ENCODE data around the gene TEKT2. TPM values are rescaled to one million over a fixed set of nuclear protein-coding genes. Genes with fewer than 3 reads are reported as not detected.

Gene TEKT2
- polyA plus RNA-seq, 2 of the 4 experiments (the other 2 are of a cell fraction) = 0.08 TPM; not detected in 1

- TF ChIP-seq CHD4 (IDR thresholded peaks at IDR 0.05; ENCODE audit: borderline replicate concordance) (no peak), ESRRA (IDR thresholded peaks at IDR 0.05; ENCODE audit: borderline replicate concordance, low read length) (no peak), HOXB5 (CRISPR knock-in tag; IDR thresholded peaks at IDR 0.05) (no peak), TP53 (CRISPR knock-in tag; IDR thresholded peaks at IDR 0.05) (no peak), MAX (IDR thresholded peaks at IDR 0.05) (no peak), NR3C1 (IDR thresholded peaks at IDR 0.05) (no peak), RCOR1 (IDR thresholded peaks at IDR 0.05; ENCODE audit: low read depth, low read length) (no peak), ZC3H11A (IDR thresholded peaks at IDR 0.05) (no peak)
- Histone ChIP-seq H3K4me1 (no peaks in the 10 kb centered on the region), H3K4me3 (no peak overlapping the region), H3K27ac (no peak overlapping the region), H3K4me2 (no peak overlapping the region), H3K9me3 (no peaks in the 10 kb centered on the region)
- ATAC-seq (no peak), DNase-seq (ENCODE audit: low read depth in 1 of 2, low spot score in 1 of 2) (no peak), FAIRE-seq (no peak)
- CTCF ChIA-PET = interaction anchor here (0.7 to 8.0 kb wide), 6 partner anchors 12 to 69 kb away, joined by 3 to 49 read pairs (median 4); partner anchors contain the start of gene TRAPPC3
- WGBS (ENCODE audit: missing lambda C conversion rate) = 68% methylated on average over 6 of the region's 9 CpGs
- POLR2A ChIA-PET = no interaction called here
Observed at GRCh38 chr1:36119456-36119855, 35.6 kb downstream of the TEKT2 start.

- CTCF ChIA-PET = interaction anchor here (1.8 to 1.9 kb wide), 2 partner anchors 12 to 22 kb away, joined by 6 to 7 read pairs; no protein-coding TSS in a partner anchor
- POLR2A ChIA-PET = no interaction called here
Observed at GRCh38 chr1:36122062-36123030, 38.5 kb downstream of the TEKT2 start.

More at GRCh38 chr1:36122062-36123030, 38.5 kb downstream of the TEKT2 start:
- H3K9me3 ChIP-seq = no peaks in the 10 kb centered on the region
- ATAC-seq (no peak), DNase-seq (ENCODE audit: low read depth in 1 of 2, low spot score in 1 of 2) (no peak), FAIRE-seq (no peak)
- 73% methylated on average over 10 of the region's 12 CpGs for WGBS (ENCODE audit: missing lambda C conversion rate)
- H3K27ac ChIP-seq = no peak overlapping the region
- no peak overlapping the region for H3K4me2 ChIP-seq
- H3K4me3 ChIP-seq = no peak overlapping the region
- TF ChIP-seq BCL3 (IDR thresholded peaks at IDR 0.05) (no peak), ELK1 (IDR thresholded peaks at IDR 0.05; ENCODE audit: low read depth, low read length) (no peak), CEBPB (IDR thresholded peaks at IDR 0.05) (no peak), CBX8 (IDR thresholded peaks at IDR 0.05) (no peak), E2F6 (IDR thresholded peaks at IDR 0.05; ENCODE audit: borderline replicate concordance, low read depth) (no peak), SMC3 (IDR thresholded peaks at IDR 0.05) (no peak), REST (IDR thresholded peaks at IDR 0.05) (no peak), USF2 (IDR thresholded peaks at IDR 0.05) (no peak), POLR2A (IDR thresholded peaks at IDR 0.05; ENCODE audit: low read length) (no peak), ZNF302 (CRISPR knock-in tag; IDR thresholded peaks at IDR 0.05) (no peak), ESRRA (IDR thresholded peaks at IDR 0.05; ENCODE audit: borderline replicate concordance, low read length) (no peak), EHMT2 (IDR thresholded peaks at IDR 0.05; ENCODE audit: low read depth) (no peak)
- TF ChIP-seq, protein P1, sequence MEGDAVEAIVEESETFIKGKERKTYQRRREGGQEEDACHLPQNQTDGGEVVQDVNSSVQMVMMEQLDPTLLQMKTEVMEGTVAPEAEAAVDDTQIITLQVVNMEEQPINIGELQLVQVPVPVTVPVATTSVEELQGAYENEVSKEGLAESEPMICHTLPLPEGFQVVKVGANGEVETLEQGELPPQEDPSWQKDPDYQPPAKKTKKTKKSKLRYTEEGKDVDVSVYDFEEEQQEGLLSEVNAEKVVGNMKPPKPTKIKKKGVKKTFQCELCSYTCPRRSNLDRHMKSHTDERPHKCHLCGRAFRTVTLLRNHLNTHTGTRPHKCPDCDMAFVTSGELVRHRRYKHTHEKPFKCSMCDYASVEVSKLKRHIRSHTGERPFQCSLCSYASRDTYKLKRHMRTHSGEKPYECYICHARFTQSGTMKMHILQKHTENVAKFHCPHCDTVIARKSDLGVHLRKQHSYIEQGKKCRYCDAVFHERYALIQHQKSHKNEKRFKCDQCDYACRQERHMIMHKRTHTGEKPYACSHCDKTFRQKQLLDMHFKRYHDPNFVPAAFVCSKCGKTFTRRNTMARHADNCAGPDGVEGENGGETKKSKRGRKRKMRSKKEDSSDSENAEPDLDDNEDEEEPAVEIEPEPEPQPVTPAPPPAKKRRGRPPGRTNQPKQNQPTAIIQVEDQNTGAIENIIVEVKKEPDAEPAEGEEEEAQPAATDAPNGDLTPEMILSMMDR (IDR thresholded peaks at IDR 0.05) = no peak
- no peaks in the 10 kb centered on the region for H3K4me1 ChIP-seq
